ENCODE results near the gene ITPRIPL2.

ITPRIPL2 gene

GRCh38 chr16:19142939-19143598 lies 29.3 kb downstream of the ITPRIPL2 start:
- DNase-seq (ENCODE audit: low spot score), result no peak

GRCh38 chr16:19143599-19143956 lies 29.8 kb downstream of the ITPRIPL2 start:
- no peak for DNase-seq (ENCODE audit: low spot score)

- no peak for DNase-seq (ENCODE audit: low spot score)
Measured at GRCh38 chr16:19145010-19145409, 31.2 kb downstream of the ITPRIPL2 start.

GRCh38 chr16:19147126-19147525 lies 33.4 kb downstream of the ITPRIPL2 start:
- DNase-seq (ENCODE audit: low spot score), result no peak

- DNase-seq (ENCODE audit: low spot score), result no peak
Measured at GRCh38 chr16:19147627-19148026, 33.9 kb downstream of the ITPRIPL2 start.

GRCh38 chr16:19148189-19148588 lies 34.4 kb downstream of the ITPRIPL2 start:
- DNase-seq (ENCODE audit: low spot score), result no peak

- no peak for DNase-seq (ENCODE audit: low spot score)
Measured at GRCh38 chr16:19151310-19151709, 37.5 kb downstream of the ITPRIPL2 start.

GRCh38 chr16:19152042-19152441 lies 38.3 kb downstream of the ITPRIPL2 start:
- no peak for DNase-seq (ENCODE audit: low spot score)

- no peak for DNase-seq (ENCODE audit: low spot score)
Measured at GRCh38 chr16:19153876-19154275, 40.1 kb downstream of the ITPRIPL2 start.

- no peak for DNase-seq (ENCODE audit: low spot score)
Measured at GRCh38 chr16:19162085-19162484, 48.3 kb downstream of the ITPRIPL2 start.

- no peak for DNase-seq (ENCODE audit: low spot score)
Measured at GRCh38 chr16:19163215-19163614, 49.5 kb downstream of the ITPRIPL2 start.

- no peak for DNase-seq (ENCODE audit: low spot score)
Measured at GRCh38 chr16:19164285-19164684, 50.5 kb downstream of the ITPRIPL2 start.

- no peak for DNase-seq (ENCODE audit: low spot score)
Measured at GRCh38 chr16:19165101-19165500, 51.3 kb downstream of the ITPRIPL2 start.

GRCh38 chr16:19166500-19166899 lies 52.7 kb downstream of the ITPRIPL2 start:
- no peak for DNase-seq (ENCODE audit: low spot score)

GRCh38 chr16:19167710-19168370 lies 54.1 kb downstream of the ITPRIPL2 start, which contains the start of gene SYT17:
Gene SYT17 (plus strand): TSS chr16:19168240. CDS start chr16:19168647, 407 bp downstream.
- no peak for DNase-seq (ENCODE audit: low spot score)

GRCh38 chr16:19168371-19169081 lies 54.8 kb downstream of the ITPRIPL2 start:
- no peak for DNase-seq (ENCODE audit: low spot score)

GRCh38 chr16:19169082-19169639 lies 55.4 kb downstream of the ITPRIPL2 start:
- no peak for DNase-seq (ENCODE audit: low spot score)

GRCh38 chr16:19170043-19170655 lies 56.4 kb downstream of the ITPRIPL2 start:
- DNase-seq (ENCODE audit: low spot score), result no peak

Measured in CD4-positive, alpha-beta T cell treated with Interleukin-6 at 100 ng/mL for 8 hours (primary cell).